Adrenal gland (tissue), 12 donors: ENCODE results near the gene CENPC. TPM values are rescaled to one million over a fixed set of nuclear protein-coding genes. Genes with fewer than 3 reads are reported as not detected.

ENCODE experiments used
- DNase-seq, 7 donors: peaks; one replicate each; pipeline ENCODE4 v3.0.0-alpha.2; 2019 to 2020
- H3K27ac ChIP-seq, 5 donors: fragments of 200-600 bp; sonication (generic) in 4 of 5; 1 replicate in 3 of 5; 2 replicates in 2 of 5; pipeline versions ENCODE4 v1.5.1 to v1.8.0; 2016 to 2020; ENCODE audit warnings: mild to moderate bottlenecking in 1 of 5
- H3K27me3 ChIP-seq: fragments of 200-600 bp; 2 replicates; pipeline ENCODE4 v1.8.0; 2021
- H3K36me3 ChIP-seq, 2 donors: fragments of 200-600 bp; replicated peaks in 1 of 2; 1 replicate in 1 of 2; 2 replicates in 1 of 2; pipeline versions ENCODE4 v1.5.1 to v1.8.0; 2018 to 2022
- H3K4me1 ChIP-seq, 2 donors: fragments of 200-600 bp; replicated peaks in 1 of 2; 1 replicate in 1 of 2; 2 replicates in 1 of 2; pipeline versions ENCODE4 v1.5.1 to v1.8.0; 2018 to 2021
- H3K4me3 ChIP-seq, 4 donors: fragments of 200-600 bp; sonication (generic) in 3 of 4; one replicate each; pipeline ENCODE4 v1.5.1; 2016 to 2018
- H3K9me3 ChIP-seq, 3 donors: fragments of 200-600 bp; sonication (generic) in 1 of 3; replicated peaks in 1 of 3; 1 replicate in 2 of 3; 2 replicates in 1 of 3; pipeline versions ENCODE4 v1.5.1 to v1.8.0; 2016 to 2021
- POLR2A ChIP-seq, 2 donors: fragments of 450-650 bp; IDR thresholded peaks; one replicate each; pipeline ENCODE4 v1.6.1; 2017; ENCODE audit warnings: antibody characterized with exemption in 2 of 2, mild to moderate bottlenecking in 2 of 2, moderate library complexity in 1 of 2
- WGBS, 4 donors: extraction: QIAGEN DNeasy Blood & Tissue Kit in 2 of 4; methylation state at CpG; one replicate each; pipeline versions ENCODE4 v1.1.5 to v1.1.7; 2013 to 2017; 5-methylcytosine and 5-hydroxymethylcytosine counted together
- intact Hi-C, 2 donors: fragments of 100-400 bp; cut with DNase I; formaldehyde crosslinking; loops; one replicate each; pipeline versions ENCODE4 v1.14.1 to v1.15.0; 2022 to 2023
- polyA plus RNA-seq, 3 donors: library from polyadenylated mRNA; stranded (reverse); fragments of 200-250 nt in 2 of 3; fragments of 350-450 nt in 1 of 3; fragmentation: Illumina TruSeq in 1 of 3; extraction: RNeasy Lipid Tissue Mini Kit (QIAGEN cat#74804) in 1 of 3; gene quantifications; one replicate each; pipeline ENCODE4 v1.2.3, GENCODE V29; 2013 to 2014
- total RNA-seq, 9 donors: library from RNA; depleted of rRNA in 4 of 9; stranded (reverse); fragments of >200 nt in 4 of 9; fragments of 120-200 nt in 1 of 9; fragmentation: NEBNext Ultra II Directional in 1 of 9; extraction: Animal tissue kit (Norgen Biotek cat#: 25700) in 1 of 9; gene quantifications; one replicate each; pipeline versions ENCODE4 v1.1.0 to v1.2.4, GENCODE V29; 2013 to 2023
- TF ChIP-seq, protein P1 (sequence below), 6 experiments: fragments of 450-650 bp in 4 of 6; fragments of 200-600 bp in 2 of 6; sonication (generic) in 1 of 6; IDR thresholded peaks; 1 replicate in 5 of 6; 2 replicates in 1 of 6; pipeline versions ENCODE4 v1.5.1 to v1.8.0; 2016 to 2021; ENCODE audit warnings: antibody characterized with exemption in 6 of 6, mild to moderate bottlenecking in 2 of 6, moderate library complexity in 1 of 6
- donor health status: healthy with polysubstance abuse.
- donor health status: Bipolar disorder and iron deficiency.
- donor health status: DM: yes; HTN: yes; CAD: no.
- donor health status: DM: no; HTN: no; CAD: no.
- donor health status: DM: no; HTN: no; CAD: no.
- donor health status: DM: yes; HTN: yes; CAD: no.

The CENPC gene
- total and polyA plus RNA-seq, 12 donors = 5.8 to 31.1 (median 16.6) TPM

DNA sequence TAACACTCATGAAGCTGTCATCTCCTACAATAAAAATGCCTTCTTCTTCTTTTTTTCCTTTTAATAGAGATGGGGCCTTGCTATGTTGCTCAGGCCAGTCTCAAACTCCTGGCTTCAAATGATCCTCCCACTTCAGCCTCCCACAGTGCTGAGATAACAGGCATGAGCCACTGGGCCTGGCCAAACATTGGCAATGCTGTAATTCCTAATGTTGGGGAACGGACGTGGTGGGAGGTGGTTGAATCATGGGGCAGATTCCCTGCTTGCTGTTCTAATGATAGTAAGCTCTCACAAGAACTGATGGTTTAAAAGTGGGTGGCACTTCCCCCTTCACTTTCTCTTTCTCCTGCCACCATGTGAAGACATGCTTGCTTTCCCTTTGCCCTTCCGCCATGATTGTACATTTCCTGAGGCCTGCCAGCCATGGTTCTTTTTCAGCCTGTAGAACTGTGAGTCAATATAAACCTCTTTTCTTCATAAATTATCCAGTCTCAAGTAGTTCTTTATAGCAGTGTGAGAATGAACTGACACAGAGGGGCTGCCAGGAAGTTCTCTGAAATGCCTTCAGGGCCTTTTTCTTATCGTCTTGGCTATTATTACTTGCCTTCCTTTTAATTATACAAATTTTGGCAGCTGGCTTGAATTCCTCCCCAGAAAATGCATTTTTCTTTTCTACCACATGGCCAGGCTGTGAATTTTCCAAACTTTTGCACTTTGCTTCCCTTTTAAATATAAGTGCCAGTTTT lies 93.0 kb downstream of the CENPC start:
- Histone ChIP-seq H3K36me3 (no peaks in the 10 kb centered on the region), H3K9me3 (no peaks in the 10 kb centered on the region), H3K4me3 (no peak overlapping the region), H3K27me3 (no peaks in the 10 kb centered on the region), H3K4me1 (peaks cover 0 to 3% of the 10 kb centered on the region in 2 donors), H3K27ac (no peak overlapping the region)
- TF ChIP-seq, protein P1, sequence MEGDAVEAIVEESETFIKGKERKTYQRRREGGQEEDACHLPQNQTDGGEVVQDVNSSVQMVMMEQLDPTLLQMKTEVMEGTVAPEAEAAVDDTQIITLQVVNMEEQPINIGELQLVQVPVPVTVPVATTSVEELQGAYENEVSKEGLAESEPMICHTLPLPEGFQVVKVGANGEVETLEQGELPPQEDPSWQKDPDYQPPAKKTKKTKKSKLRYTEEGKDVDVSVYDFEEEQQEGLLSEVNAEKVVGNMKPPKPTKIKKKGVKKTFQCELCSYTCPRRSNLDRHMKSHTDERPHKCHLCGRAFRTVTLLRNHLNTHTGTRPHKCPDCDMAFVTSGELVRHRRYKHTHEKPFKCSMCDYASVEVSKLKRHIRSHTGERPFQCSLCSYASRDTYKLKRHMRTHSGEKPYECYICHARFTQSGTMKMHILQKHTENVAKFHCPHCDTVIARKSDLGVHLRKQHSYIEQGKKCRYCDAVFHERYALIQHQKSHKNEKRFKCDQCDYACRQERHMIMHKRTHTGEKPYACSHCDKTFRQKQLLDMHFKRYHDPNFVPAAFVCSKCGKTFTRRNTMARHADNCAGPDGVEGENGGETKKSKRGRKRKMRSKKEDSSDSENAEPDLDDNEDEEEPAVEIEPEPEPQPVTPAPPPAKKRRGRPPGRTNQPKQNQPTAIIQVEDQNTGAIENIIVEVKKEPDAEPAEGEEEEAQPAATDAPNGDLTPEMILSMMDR (IDR thresholded peaks at IDR 0.05) = no peak
- no peak for TF ChIP-seq POLR2A (IDR thresholded peaks at IDR 0.05)
- DNase-seq = no peak
- intact Hi-C loops = no loop called here
- WGBS, 4 donors = 89 to 94% (median 92%) methylated on average over 4 of the region's 4 CpGs

DNA sequence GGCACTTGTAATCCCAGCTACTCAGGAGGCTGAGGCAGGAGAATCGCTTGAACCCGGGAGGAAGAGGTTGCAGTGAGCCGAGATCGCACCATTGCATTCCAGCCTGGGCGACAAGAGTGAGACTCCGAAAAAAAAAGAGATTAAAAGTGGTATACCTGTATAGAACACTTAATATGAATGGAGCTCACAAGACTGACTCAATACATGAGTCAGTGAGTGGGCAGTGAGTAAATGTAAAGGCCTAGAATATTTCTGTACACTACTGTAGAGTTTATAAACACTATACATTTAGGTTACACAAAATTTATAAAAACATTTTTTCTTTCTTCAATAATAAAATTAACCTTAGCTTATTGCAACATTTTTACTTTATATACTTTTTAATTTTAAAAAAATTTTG lies 93.8 kb downstream of the CENPC start:
- H3K27ac ChIP-seq = no peak overlapping the region
- no peaks in the 10 kb centered on the region for H3K36me3 ChIP-seq
- DNase-seq = no peak
- H3K4me3 ChIP-seq = no peak overlapping the region
- 93 to 99% (median 95%) methylated on average over 6 of the region's 6 CpGs for WGBS, 4 donors
- intact Hi-C loops = no loop called here
- H3K27me3 ChIP-seq = no peaks in the 10 kb centered on the region
- no peaks in the 10 kb centered on the region for H3K9me3 ChIP-seq
- TF ChIP-seq POLR2A (IDR thresholded peaks at IDR 0.05) = no peak
- TF ChIP-seq, protein P1 (IDR thresholded peaks at IDR 0.05) = no peak
- H3K4me1 ChIP-seq = peaks cover 0 to under 1% of the 10 kb centered on the region in 2 donors

- TF ChIP-seq, protein P1 (IDR thresholded peaks at IDR 0.05) = no peak
- TF ChIP-seq POLR2A (IDR thresholded peaks at IDR 0.05) = no peak
- DNase-seq = no peak
- Histone ChIP-seq H3K36me3 (no peaks in the 10 kb centered on the region), H3K27ac (no peak overlapping the region), H3K4me1 (no peaks in the 10 kb centered on the region), H3K27me3 (no peaks in the 10 kb centered on the region), H3K4me3 (no peak overlapping the region), H3K9me3 (no peaks in the 10 kb centered on the region)
- intact Hi-C loops = no loop called here
Observed at GRCh38 chr4:67448621-67449020, 96.7 kb downstream of the CENPC start.

DNA sequence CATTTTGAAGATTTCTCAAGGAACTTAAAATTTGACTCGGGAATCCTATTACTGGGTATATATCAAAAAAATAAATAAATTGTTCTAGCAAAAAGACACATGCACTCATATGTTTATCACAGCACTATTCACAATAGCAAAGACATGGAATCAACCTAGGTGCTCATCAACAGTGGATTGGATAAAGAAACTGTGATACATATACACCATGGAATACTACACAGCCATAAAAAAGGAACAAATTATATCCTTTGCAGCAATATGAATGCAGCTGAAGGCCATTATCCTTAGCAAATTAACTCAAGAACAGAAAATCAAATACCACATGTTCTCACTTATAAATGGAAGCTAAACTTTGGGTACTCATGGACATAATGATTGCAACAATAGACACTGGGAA lies 97.4 kb downstream of the CENPC start:
- no peaks in the 10 kb centered on the region for H3K9me3 ChIP-seq
- no peak overlapping the region for H3K27ac ChIP-seq
- 97 to 100% (median 99%) methylated on average over 1 of the region's 1 CpG for WGBS, 4 donors
- H3K27me3 ChIP-seq = no peaks in the 10 kb centered on the region
- no peak for DNase-seq
- H3K4me1 ChIP-seq = no peaks in the 10 kb centered on the region
- intact Hi-C loops = no loop called here
- H3K36me3 ChIP-seq = no peaks in the 10 kb centered on the region
- TF ChIP-seq, protein P1 (IDR thresholded peaks at IDR 0.05) = no peak
- no peak for TF ChIP-seq POLR2A (IDR thresholded peaks at IDR 0.05)
- no peak overlapping the region for H3K4me3 ChIP-seq
